AG08396 (cell line): Measurements from ENCODE around the gene NUDCD3.

Experiments used
- DNase-seq: peaks from one replicate; pipeline ENCODE4 v3.0.0; 2012; ENCODE audit warnings: low spot score, mixed read lengths

NUDCD3 gene

DNA sequence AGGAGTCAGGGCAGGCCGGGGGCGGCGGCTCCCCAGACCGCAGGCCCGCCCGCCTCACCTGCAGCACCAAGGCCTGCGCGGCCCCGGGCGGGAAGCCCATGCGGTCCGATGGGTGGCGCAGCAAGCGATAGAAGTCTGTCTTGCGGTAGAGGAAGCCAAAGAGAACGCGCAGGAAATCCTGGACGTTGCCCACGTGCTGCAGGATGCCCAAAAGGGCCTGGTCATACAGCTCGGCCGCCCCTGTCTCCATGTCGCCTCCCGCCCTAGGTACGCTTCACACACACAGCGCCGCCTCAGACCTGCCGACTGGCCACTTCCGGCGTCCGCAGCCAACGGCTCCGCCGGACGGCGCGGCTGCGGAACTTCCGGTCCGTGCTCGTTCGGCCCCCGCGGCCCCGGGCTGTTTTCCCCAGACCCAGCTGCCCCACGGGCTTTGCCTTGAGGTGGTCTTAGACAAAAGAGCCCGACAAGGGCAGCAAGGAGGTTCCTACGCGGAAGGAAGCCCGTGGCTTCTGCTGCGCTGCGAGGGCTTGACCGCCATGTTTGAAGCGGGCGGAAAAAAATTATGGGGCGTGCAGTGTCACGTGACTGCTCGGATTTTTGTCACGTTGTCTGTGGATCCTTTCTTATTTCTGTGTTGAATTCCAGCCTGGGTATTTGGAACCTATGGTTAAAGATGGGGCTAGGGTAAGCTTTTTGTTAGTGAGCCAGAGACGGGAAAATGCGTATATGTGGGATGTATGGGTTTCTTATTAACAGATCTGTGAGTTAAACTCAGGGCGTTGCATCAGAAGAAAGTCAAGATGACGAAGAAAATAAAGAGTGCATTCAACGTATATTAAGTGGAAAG, at the start of gene NUDCD3:
Gene NUDCD3 (minus strand): TSS at position 308 of the 850 bp plus-strand sequence. CDS start 58 bp downstream, at position 250.
- DNase-seq = peak; percentile 90

DNA sequence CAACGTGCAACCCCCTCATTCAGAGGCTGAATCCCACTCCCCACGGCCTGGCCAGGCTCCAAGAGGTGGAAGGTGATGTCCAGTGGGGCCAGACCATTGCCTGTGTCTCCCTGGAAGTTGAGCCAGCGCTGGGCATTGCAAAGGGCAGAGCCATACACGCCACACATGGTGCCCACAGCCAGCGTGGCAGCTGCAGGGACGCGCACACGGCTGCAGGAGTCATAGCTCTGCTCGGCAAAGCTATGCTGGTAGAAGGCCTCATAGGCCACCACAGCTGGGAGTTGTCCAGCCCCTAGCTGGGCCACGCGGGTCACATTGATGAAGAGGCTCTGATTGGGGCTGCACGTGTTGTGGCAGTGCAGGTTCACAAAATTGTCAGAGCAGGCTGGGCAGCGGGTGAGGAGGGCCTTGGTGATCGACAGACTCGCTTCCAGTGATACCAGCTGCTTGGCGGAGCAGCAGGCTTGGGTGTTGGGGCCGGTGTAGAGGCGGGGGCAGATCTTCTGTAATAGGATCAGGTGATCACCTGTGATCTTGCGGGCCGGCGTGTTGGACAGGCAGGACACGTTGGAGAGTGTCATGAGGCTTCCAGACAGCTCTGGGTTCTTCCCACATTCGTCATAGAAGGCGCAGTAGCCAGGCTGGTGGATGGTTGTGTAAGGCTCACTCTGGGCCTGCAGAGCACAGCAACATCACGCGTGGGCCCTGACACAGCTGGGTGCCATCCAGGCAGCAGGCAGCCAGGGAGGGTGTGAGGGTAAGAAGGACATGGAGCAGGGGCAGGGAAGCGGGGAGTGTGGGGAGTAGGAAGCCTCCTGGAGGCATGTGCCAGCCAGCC, 49.4 kb upstream of the NUDCD3 start:
- DNase-seq = no peak

DNA sequence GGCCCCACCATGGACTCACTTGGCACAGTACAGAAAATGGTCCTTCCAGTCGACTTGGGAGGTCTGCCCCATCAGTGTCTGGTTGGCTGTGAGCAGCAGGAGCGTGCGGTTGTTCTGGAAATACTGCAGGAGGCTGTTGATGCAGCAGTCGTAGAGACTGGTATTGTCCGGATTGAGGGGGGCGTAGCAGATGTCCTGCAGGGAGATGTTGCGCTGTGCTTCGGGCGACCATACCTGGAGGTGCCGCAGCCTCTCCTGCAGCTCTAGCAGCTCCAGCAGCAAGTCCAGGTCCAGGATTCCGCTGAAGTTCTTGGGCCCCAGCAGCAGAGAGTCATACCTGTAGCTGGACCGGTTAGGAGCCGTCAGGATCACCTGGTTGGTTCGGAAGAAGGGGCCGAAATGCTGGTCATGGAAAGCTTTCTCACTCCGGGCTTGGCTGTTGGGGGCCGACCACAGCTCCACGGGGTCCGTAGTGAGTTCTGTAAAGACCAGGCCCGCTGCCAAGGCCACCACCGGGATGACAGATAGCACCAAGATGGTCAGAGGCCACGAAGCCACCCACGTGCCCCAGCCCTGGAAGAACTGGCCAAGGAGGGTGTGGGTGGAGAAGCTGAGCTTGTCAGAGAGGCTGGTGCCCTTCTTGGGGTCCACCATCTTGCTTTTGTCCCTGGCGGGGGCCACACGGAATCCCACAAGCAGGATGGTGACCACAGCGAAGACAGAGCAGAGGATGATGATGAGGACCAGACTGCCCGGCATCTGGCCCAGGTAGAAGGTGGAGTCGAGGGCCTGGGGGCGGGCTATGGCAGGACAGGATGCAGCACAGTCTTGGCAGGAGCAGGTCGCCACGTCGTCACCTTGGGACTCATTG, 48.6 kb upstream of the NUDCD3 start:
- no peak for DNase-seq

DNA sequence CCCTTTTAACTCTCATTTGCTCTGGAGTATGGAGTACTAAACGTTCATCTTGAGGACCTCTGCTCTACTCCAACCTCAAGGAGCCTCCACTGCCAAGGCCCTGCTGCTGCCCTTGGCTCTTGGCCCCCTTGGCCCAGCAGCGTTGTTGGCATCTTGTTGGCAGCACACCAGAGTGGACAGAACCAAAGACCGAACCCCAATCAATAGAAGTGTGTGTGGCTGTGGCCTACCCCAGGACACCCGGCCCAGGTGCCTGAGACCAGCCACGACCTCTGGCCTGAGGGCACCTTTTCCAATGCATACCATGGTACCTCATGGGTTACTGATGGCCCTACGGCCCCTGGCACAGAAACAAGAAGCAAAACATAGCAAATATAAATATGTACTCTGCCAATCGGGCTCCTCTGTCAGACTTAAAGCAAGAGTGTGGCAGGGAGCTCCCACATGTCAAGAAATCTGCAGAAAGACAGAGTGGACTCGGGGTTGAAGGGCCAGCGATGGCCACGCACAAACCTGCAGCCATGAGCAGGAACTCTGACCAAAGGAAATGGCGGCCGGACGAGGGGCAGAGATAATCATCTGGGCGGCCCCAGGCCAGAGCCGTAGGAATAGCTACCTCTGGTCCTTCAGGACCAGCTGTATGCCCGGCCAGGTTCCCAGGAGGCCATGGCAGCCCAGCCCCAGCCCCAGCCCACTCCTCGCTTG, 47.8 kb upstream of the NUDCD3 start:
- DNase-seq = no peak

DNA sequence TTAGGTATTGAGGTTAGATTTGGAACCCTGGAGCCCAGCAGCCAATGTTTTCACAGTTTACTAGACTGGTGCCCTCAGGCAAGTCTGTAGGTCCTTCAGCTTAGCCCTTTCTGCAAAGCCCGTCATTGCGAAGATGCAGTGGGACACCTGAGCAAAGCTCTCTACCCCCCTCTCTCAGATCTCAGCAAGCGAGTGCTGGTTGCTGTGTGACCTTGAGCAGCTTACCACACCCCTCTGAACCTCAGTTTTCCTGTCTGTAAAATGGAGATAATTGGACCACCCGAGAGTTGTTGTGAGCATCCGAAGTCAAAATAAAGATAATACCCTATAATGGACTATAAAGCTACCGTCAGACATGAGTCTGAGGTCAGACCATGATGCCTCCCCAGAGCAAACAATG, 47.0 kb upstream of the NUDCD3 start:
- no peak for DNase-seq

DNA sequence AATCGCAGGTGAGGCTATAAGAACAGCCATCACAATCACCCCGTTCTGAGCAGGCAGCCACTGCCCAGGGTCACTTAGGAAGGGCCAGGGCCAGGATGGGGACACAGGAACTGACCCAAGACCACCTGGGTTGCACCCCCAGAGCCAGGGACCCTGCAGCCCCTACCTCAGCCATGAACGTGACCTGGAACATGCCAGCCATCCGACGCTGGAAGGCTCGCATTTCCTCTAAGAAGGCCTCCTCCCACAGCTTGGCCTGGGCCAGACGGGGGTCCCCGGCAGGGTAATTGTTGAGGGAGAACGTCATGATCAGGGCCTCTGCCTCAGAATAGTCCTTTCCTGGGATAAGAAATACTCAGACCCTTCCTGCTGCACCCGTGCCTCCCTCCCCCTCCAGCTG, 45.6 kb upstream of the NUDCD3 start:
- no peak for DNase-seq

DNA sequence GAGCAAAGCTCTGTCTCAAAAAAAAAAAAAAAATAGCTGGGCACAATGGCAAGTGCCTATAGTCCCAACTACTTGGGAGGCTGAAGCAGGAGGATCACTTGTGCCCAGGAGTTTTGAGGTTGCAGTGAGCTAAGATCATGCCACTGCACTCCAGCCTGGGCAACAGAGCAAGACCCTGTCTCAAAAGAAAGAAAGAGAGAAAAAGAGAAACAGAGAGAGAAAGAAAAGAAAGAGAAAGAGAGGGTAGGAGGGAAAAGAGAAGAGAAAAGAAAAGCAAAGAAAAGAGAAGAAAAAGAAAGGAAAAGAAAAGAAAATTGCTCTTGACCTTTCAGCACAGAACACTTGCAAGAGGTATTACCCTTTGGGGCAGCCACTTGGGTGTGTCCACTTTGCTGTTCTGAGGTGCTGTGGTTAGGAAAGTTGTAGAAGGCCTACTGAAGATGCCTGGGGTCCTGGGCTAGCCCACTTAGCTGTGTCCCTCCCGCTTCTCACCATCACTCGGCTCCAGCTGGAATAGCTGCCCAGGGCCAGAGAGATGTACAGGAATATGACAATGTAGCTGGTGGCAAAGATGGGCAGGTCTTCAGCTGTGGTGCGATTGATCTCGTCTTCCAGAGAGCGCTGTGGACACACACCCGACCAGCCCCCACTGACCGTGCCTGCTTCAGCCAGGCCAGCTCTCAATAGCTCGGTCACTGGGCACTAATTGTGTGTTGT, 45.0 kb upstream of the NUDCD3 start:
- DNase-seq = no peak

DNA sequence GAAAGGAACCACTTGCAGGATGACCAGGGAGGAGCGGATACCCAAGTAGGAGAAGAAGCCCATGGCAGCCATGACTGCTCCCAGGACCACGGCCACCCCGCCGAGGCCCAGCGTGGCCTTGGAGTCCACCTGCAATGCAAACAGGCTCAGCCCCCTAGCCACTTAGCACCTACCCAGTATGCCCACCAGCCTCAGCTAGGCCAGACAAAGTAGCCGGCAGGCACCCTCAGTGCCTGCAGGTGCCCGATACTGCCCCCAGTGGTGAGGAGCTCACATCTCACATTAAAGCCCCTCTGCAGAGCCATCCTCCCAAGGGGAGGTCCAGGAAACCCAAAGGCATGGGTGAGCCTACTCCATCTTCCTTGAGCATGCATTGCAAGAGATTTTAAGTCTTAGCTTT, 44.0 kb upstream of the NUDCD3 start:
- peak; percentile 63 for DNase-seq

DNA sequence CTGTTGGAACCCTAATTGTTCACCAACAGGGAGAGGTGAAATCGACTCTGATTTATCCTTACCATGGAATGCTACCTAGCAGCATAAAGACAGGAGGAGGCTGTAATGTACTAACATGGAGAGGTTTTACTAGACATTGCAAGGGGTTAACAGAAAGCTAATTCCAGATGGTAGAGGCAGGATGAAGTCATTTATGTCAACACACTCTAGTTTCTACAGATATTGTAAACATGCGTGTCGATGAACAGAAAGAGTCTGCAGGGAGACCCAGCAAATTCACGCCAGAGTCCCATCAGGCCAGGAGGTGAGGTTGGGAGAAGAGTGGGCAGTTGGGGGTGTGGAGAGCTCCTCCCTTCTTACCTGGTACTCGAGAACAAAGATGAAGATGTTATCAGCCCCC, 43.6 kb upstream of the NUDCD3 start:
- DNase-seq = peak; percentile 54

DNA sequence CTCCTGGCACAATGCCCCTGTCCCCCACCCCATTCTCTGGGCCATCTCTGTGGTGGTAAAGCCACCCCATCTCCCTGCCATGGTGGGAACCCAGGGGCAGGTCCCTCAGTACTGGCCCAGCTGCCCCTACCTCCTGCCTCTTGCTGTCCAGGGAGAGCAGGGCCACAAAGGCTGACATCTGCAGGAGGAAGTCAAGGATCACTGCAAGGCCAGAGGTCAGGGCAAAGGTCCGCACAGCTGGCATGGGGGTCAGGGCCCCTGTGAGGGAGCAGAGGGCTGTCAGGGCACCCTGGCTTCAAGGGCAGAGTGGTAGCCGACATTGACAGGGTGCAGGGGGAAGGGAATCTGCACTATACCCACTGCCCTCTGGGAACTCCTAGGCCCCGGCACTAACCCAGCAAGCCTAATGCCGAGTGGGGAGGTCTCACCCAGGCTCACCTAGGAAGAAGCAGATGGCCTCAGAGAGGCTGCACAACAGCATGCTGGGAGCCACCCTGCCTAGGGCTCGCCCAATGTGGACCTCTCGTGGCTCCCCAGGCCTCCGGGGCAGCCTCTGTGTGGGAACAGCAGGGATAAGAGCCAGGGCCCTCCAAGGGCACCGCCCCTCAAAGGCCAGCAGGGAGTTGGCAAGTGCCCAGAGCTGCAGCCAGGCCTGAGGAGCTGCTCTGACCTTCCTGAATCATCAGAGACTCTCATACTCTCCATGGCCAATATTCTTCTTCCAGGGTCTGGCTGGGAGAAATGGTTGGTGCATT, 43.0 kb upstream of the NUDCD3 start:
- peak; percentile 59 for DNase-seq

DNA sequence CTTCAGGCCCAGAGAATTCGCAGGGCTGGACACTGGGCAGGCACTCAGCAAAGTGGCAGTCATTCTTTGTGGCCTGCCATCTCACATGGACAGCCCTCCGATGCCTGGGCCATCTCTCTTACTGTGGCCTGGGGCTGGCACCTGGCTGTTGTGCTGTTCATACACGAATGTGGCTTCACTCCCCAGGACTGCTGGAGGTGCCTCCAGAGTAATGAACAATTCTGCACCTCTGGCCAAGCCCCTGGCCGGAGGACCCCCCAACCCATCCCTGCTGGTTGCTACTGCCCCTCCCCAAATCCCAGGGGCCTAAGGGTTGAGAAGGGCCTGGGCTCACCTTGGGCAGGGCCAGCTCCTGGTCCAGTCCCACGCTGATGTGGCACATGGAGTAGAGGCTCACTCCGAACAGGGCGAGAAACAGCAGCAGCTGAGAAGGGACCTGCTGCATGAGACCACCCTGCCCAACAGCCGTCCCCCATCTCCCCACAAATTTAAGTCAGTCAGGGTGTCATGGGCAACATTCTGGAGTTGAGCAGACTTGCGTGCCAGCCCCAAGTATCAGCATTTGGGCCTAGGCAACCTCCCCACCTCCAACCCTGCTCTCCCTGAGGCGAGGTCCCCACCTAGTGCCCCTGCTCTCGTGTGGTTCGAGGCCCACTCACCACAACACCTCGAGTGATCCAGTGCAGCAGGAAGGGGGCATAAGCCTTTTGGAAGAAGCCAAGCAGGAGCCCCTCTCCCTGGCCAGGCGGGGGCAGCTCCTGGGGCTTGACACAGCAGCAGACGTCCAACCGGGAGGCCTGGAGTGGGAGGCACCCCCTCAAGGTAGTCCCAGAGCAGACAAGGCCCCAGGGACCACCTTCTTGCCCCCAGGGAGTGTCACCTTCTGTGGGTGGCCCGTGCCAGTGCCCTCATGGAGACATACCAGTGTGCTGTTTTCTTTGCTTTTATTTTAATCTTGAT, 41.2 kb upstream of the NUDCD3 start:
- no peak for DNase-seq

DNA sequence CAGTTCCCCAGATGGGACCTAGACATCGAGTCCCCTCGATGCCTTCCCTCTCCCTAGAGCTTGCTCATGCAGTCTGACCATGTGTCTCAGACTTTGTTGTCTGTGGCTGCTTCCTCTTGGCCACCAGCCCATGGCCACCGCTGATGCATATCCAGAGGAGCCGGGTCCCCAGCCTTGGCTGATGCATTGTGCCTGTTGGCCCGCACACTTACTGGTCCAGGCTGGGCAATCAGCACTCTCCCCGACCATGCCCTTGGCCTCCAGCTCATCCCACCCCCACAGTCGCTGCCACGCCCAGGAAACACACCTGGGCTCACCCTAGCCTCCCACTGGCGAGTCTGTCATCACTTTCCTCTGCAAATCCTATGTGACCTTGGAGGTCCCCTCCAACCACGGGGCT, 40.5 kb upstream of the NUDCD3 start:
- DNase-seq = no peak

DNA sequence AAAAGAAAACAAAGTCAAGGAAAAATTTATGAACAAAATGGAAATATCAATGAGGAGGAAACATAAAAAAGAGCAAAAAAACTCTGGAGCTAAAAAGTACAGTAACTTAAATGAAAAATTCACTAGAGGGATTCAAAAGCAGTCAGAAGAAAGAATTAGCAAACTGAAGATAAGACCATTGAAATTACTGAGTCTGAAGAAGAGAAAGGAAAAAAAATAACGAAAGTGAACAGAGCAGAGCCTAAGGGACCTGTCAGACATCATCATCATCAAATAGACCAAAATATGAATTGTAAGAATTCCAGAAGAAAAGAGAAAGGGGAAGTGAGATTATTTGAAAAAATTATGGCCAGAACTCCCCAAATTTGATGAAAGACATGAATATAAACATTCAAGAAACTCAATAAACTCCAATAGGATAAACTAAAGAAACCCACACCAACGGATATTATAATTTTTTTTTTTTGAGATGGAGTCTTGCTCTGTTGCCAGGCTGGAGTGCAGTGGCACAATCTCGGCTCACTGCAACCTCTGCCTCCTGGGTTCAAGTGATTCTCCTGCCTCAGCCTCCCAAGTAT, 34.4 kb upstream of the NUDCD3 start:
- DNase-seq = no peak

DNA sequence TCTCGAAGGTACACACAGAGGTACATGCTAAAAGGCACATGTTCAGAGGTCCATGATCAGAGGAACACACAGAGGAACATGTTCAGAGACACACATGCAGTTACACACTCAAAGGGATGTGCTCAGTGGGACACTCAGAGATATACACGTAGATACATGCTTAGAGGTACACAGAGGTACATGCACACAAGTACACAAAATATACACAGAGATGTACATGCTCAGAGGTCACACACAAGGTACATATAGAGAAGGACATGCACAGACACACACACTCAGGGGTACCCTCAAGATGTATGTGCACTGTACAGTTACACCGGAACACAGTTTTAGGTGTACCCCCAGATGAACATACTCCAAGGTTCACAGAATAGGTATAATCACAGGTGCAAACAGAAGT, 31.9 kb upstream of the NUDCD3 start:
- DNase-seq = no peak

DNA sequence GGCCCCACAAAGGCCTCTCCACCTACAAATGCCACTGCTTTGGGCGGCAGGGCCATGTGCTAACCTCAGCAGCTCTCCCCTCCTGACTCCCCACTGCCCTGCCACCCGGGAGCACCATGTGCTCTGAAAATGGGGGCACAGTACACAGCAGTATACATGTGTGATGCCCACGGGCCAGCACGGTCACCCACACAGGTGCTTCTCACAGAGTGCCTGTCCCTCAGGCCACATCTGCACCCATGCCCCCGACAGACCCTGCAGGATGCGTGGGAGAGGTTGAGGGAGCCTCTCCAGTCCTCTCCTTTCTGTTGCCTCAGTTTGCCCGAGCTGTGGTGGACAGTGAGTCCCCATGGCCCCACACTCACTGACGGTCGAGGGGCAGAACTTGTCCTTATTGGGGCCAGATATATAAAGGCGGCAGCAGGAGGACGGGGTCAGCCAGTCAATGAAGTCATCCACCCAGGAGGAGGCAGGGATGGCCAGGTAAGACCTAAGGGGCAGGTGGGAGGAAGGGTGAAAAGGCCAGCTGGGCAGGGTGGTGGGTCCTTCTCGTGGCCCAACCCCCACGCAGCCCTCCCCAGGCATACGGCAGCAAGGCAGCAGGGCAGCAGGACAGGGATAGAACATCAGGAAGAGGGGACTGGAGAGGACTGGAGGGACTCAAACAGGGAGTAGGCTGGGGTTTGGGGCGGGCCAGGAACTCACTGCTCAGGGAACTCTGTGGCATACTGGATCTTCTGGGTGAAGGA, 31.1 kb upstream of the NUDCD3 start:
- no peak for DNase-seq

DNA sequence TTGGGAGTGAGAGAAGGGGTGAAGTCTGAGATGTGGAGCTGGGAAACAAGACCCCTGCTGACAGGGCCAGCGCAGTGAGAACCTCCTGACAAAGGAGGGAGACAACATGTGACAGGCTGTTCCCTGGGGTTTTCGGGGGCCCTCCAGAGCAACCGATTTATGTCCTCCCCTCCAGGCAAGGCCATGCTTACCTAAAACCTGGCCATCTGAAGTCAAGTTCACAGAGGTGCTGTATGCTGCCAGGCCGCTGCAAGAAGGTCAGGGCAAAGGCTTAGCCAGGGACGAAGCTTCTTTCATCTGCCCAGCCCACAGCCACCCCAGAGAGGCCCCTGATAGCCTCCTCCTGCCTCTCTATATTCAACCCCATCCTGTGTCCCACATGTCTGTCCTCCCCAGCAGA, 30.1 kb upstream of the NUDCD3 start:
- DNase-seq = no peak

DNA sequence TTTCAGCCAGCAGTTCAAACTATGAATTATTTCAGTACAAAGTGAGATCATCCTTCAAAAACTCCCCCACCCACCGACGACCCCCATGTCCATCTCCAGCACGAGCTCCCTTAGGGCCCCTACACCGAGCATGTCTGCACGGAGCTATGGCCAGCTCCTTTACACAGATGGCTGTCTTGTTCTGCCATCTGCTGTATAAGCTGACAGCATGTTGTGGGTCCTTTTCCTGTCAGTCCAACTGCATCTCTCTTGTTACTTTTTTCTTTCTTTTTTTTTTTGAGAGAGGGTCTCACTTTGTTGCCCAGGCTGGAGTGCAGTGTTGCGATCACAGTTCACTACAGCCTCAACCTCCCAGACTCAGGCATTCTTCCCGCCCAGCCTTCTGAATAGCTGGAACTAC, 29.1 kb upstream of the NUDCD3 start:
- no peak for DNase-seq

DNA sequence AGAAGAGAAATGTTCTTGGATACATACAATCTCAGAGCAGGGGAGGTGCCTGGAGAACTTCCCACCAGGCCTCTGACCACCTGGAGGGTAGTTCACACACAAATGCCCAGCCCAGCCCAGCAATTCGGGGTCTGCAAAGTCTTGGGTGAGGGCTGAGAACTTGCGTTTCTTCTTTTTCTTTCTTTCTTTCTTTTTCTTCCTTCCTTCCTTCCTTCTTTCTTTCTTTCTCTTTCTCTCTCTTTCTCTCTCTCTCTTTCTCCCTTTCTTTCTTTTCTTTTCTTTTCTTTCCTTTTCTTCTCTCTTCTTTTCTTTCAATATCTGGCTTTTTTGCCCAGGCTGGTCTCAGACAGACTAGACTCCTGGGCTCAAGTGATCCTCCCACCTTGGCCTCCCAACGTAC, 28.3 kb upstream of the NUDCD3 start:
- no peak for DNase-seq
